SKM-1 treated with dmso at 0.1 percent for 144 hours (cell line): Measurements from ENCODE around the gene ROM1.
"Not testable (repeated sequence)": the region's sequence is repeated elsewhere in the genome, so short reads cannot be mapped to it uniquely, and the experiment has no call there.

Experiments
- DNase-seq: peaks from one replicate; lab custom pipeline; 2025; ENCODE audit not compliant: unreplicated experiment; lab: John Stamatoyannopoulos, UW

The ROM1 gene

GRCh38 chr11:62648185-62648966 lies 35.3 kb downstream of the ROM1 start:
- DNase-seq: no peak

DNA sequence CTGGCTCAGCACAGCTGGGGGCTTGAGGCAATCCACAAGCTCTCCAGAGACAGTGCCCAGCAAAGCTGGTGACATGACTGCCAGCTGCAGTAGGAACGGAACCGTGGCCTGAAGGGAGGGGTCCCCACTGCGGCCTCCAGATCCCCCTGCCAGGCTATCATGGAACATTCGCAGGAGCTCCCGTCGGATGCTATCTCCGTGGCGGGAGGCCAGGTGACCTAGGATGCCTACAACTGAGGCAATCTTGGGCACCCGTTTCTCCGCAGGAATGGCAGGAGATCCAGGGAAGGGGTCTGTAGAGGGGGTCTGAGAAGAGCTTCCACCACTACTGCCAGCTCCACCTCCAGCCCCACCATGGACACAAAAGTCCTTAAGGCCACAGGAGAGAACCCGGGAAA lies 35.9 kb downstream of the ROM1 start:
- DNase-seq: no peak

- DNase-seq: no peak
Measured at GRCh38 chr11:62649486-62649885, 36.4 kb downstream of the ROM1 start.

DNA sequence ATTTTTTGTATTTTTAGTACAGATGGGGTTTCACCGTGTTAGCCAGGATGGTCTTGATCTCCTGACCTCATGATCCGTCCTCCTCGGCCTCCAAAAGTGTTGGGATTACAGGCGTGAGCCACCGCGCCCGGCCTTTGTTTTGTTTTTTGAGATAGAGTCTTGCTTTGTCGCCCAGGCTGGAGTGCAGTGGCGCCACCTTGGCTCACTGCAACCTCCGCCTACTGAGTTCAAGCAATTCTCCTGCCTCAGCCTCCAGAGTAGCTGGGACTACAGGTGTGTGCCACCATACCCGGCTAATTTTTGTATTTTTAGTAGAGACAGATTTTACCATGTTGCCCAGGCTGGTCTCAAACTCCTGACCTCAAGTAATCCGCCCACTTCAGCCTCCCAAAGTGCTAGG lies 37.2 kb downstream of the ROM1 start:
- DNase-seq: not testable (repeated sequence)

GRCh38 chr11:62652161-62653006 lies 39.3 kb downstream of the ROM1 start:
- no peak for DNase-seq

DNA sequence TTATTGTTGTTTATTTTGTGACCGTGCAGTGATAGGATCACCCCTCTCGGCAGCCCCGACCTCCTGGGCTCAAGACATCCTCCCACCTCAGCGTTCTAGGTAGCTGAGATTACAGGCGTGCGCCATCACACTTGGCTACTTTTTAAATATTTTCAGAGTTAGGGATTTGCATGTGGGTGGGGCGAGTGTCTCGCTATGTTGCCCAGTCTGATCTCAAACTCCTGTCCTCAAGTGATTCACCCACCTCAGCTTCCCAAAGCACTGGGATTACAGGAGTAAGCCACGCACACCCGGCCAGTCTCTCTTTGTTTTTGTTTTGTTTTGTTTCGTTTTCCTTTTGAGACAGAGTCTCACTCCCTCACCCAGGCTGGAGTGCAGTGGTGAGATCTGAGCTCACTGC lies 41.2 kb downstream of the ROM1 start:
- DNase-seq: no peak

GRCh38 chr11:62656796-62657429 lies 43.9 kb downstream of the ROM1 start:
- DNase-seq: no peak

GRCh38 chr11:62664405-62665074 lies 51.5 kb downstream of the ROM1 start:
- peak; percentile 57 for DNase-seq
